Trophoblast cell (in vitro differentiated cells and primary cell): ENCODE data around the gene GLG1.
"Not testable (repeated sequence)": the region's sequence is repeated elsewhere in the genome, so short reads cannot be mapped to it uniquely, and the experiment has no call there.

Experiments used
- DNase-seq, 2 donors: peaks; one replicate each; pipeline ENCODE4 v3.0.0-alpha.2; 2016
- H2AFZ ChIP-seq: 2 replicates; pipeline ENCODE4 v1.6.1; 2013; ENCODE audit warnings: low read length, moderate library complexity, mild to moderate bottlenecking; ENCODE audit not compliant: insufficient read depth, poor library complexity
- H2AK5ac ChIP-seq: 2 replicates; pipeline ENCODE4 v1.6.1; 2013; ENCODE audit warnings: mild to moderate bottlenecking, low read length
- H2BK120ac ChIP-seq: 2 replicates; pipeline ENCODE4 v1.6.1; 2013; ENCODE audit warnings: low read length, mild to moderate bottlenecking, moderate library complexity; ENCODE audit not compliant: insufficient read depth, poor library complexity
- H2BK12ac ChIP-seq: 2 replicates; pipeline ENCODE4 v1.6.1; 2013; ENCODE audit warnings: mild to moderate bottlenecking, low read length, moderate library complexity
- H2BK5ac ChIP-seq: 2 replicates; pipeline ENCODE4 v1.6.1; 2013; ENCODE audit warnings: low read length, low read depth, moderate library complexity, mild to moderate bottlenecking; ENCODE audit not compliant: poor library complexity
- H3K14ac ChIP-seq: 2 replicates; pipeline ENCODE4 v1.6.1; 2013; ENCODE audit warnings: mild to moderate bottlenecking, low read length
- H3K18ac ChIP-seq: 2 replicates; pipeline ENCODE4 v1.6.1; 2013; ENCODE audit warnings: mild to moderate bottlenecking, low read length
- H3K23ac ChIP-seq: 2 replicates; pipeline ENCODE4 v1.6.1; 2013; ENCODE audit warnings: low read length
- H3K27ac ChIP-seq: 2 replicates; pipeline ENCODE4 v1.5.1; 2013; ENCODE audit warnings: low read depth, mild to moderate bottlenecking, inconsistent platforms, low read length, moderate library complexity
- H3K27me3 ChIP-seq: 2 replicates; pipeline ENCODE4 v1.6.1; 2013; ENCODE audit warnings: inconsistent platforms, mild to moderate bottlenecking, low read length, moderate library complexity; ENCODE audit not compliant: insufficient read depth
- H3K36me3 ChIP-seq, 2 experiments: 1 replicate in 1 of 2; 2 replicates in 1 of 2; pipeline ENCODE4 v1.6.1; 2013; ENCODE audit warnings: low read length in 2 of 2, mild to moderate bottlenecking in 2 of 2, moderate library complexity in 1 of 2; ENCODE audit not compliant: insufficient read depth in 2 of 2, control insufficient read depth in 1 of 2
- H3K4ac ChIP-seq: 2 replicates; pipeline ENCODE4 v1.6.1; 2013; ENCODE audit warnings: low read depth, mild to moderate bottlenecking, low read length, moderate library complexity
- H3K4me1 ChIP-seq, 2 experiments: 1 replicate in 1 of 2; 2 replicates in 1 of 2; pipeline ENCODE4 v1.6.1; 2013; ENCODE audit warnings: low read length in 2 of 2, mild to moderate bottlenecking in 2 of 2, moderate library complexity in 1 of 2; ENCODE audit not compliant: insufficient read depth in 2 of 2, control insufficient read depth in 1 of 2
- H3K4me2 ChIP-seq: 2 replicates; pipeline ENCODE4 v1.6.1; 2013; ENCODE audit warnings: inconsistent platforms, mild to moderate bottlenecking, low read length, moderate library complexity
- H3K4me3 ChIP-seq: 2 replicates; pipeline ENCODE4 v1.5.1; 2013; ENCODE audit warnings: mild to moderate bottlenecking, low read depth, low read length, inconsistent platforms
- H3K79me1 ChIP-seq: one replicate; pipeline ENCODE4 v1.6.1; 2013; ENCODE audit warnings: low read length
- H3K79me2 ChIP-seq: 2 replicates; pipeline ENCODE4 v1.6.1; 2013; ENCODE audit warnings: low read length, mild to moderate bottlenecking; ENCODE audit not compliant: control insufficient read depth, insufficient read depth, poor library complexity
- H3K9ac ChIP-seq: 2 replicates; pipeline ENCODE4 v1.6.1; 2013; ENCODE audit warnings: mild to moderate bottlenecking, low read length
- H3K9me3 ChIP-seq: 2 replicates; pipeline ENCODE4 v1.6.1; 2013; ENCODE audit warnings: low read depth, mild to moderate bottlenecking, control low read depth, inconsistent platforms, low read length; ENCODE audit not compliant: insufficient read depth
- H4K12ac ChIP-seq: 2 replicates; pipeline ENCODE4 v1.6.1; 2013; ENCODE audit warnings: low read depth, mild to moderate bottlenecking, low read length, moderate library complexity
- H4K8ac ChIP-seq: 2 replicates; pipeline ENCODE4 v1.6.1; 2013; ENCODE audit warnings: low read depth, mild to moderate bottlenecking, low read length, moderate library complexity
- H4K91ac ChIP-seq: one replicate; pipeline ENCODE4 v1.6.1; 2013; ENCODE audit warnings: low read depth, mild to moderate bottlenecking, low read length, moderate library complexity
- WGBS: extraction: QIAGEN DNeasy Blood & Tissue Kit; methylation state at CpG from one replicate; pipeline ENCODE4 v1.1.7; 2013; ENCODE audit warnings: missing lambda C conversion rate; ENCODE audit not compliant: insufficient read length, insufficient coverage; ENCODE audit errors: extremely low coverage; 5-methylcytosine and 5-hydroxymethylcytosine counted together

The GLG1 gene

DNA sequence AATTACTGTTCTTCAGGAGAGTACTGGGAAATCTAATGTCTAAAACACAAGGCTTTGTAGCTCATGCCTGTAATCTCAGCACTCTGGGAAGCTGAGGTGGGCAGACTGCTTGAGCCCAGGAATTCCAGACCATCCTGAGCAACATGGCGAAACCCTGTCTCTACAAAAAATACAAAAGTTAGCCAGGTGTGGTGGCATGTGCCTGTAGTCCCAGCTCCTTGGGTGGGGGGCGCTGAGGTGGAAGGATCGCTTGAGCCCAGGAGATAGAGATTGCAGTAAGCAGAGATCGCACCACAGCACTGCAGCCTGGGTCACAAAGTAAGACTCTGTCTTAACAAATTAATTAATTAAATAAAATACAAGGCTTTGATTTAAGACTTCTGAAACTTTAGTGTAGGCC, 60.8 kb downstream of the GLG1 start:
- not testable (repeated sequence) for H4K12ac ChIP-seq, H3K14ac ChIP-seq, DNase-seq, H2AK5ac ChIP-seq, H3K36me3 ChIP-seq, H3K79me2 ChIP-seq, H4K91ac ChIP-seq, H3K79me1 ChIP-seq, H2AFZ ChIP-seq, H3K27me3 ChIP-seq, H3K9ac ChIP-seq, H2BK120ac ChIP-seq, H3K4ac ChIP-seq, H3K4me1 ChIP-seq, H3K4me3 ChIP-seq, H3K18ac ChIP-seq, H2BK5ac ChIP-seq, H3K4me2 ChIP-seq, H2BK12ac ChIP-seq, H3K27ac ChIP-seq, H3K9me3 ChIP-seq, H3K23ac ChIP-seq, H4K8ac ChIP-seq
- WGBS, result no CpG with 5 or more reads among the region's 4 CpGs

DNA sequence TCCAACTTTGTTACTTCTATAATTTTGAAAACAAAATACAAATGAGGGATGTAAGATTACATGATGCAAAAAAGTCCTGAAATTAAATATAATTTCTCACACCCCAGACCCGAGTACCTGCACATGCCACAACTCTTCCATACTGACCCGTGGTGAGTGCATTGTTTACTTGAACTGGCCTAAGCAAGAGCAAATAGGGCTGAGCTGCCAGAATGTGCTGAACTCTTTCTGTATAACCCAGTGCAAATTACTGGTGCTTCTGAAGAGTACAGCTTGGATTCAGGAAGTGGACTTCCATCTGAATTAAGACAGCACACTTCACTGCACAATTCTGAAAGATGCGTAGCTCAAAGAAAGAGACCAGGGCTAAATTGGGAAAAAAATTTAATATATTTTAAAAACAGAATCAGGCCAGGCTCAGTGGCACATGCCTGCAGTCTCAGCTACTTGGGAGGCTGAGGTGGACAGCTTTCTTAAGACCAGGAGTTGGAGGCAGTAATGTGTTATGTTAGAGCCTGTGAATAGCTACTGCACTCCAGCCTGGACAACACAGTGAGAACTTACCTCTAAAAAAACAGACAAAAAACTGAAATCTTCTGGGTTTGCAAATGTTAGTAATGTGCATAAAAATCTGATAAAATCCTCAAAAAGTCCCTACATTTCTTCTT, 63.9 kb downstream of the GLG1 start:
- not testable (repeated sequence) for H2AK5ac ChIP-seq, H3K27me3 ChIP-seq, H3K14ac ChIP-seq, H4K8ac ChIP-seq, DNase-seq, H3K9ac ChIP-seq, H3K4me3 ChIP-seq, H3K23ac ChIP-seq, H4K91ac ChIP-seq, H2BK5ac ChIP-seq, H3K79me1 ChIP-seq, H3K79me2 ChIP-seq, H2BK12ac ChIP-seq, H3K18ac ChIP-seq, H4K12ac ChIP-seq, H3K36me3 ChIP-seq, H3K4me2 ChIP-seq, H3K9me3 ChIP-seq, H2BK120ac ChIP-seq, H2AFZ ChIP-seq, H3K27ac ChIP-seq, H3K4me1 ChIP-seq, H3K4ac ChIP-seq
- no CpG with 5 or more reads among the region's 3 CpGs for WGBS

- not testable (repeated sequence) for H4K8ac ChIP-seq, H3K9me3 ChIP-seq, H4K91ac ChIP-seq, H3K79me2 ChIP-seq, H3K4me2 ChIP-seq, H2BK120ac ChIP-seq, H3K4me3 ChIP-seq, H3K27ac ChIP-seq, H3K23ac ChIP-seq, H2AFZ ChIP-seq, H4K12ac ChIP-seq, H3K4ac ChIP-seq, H3K4me1 ChIP-seq, H3K27me3 ChIP-seq, H3K36me3 ChIP-seq, H3K18ac ChIP-seq, H3K79me1 ChIP-seq, H3K14ac ChIP-seq, H2AK5ac ChIP-seq, H3K9ac ChIP-seq, H2BK5ac ChIP-seq, DNase-seq, H2BK12ac ChIP-seq
- no CpG with 5 or more reads among the region's 6 CpGs for WGBS
These were observed 66.3 kb downstream of the GLG1 start for GRCh38 chr16:74540663-74541062.

DNA sequence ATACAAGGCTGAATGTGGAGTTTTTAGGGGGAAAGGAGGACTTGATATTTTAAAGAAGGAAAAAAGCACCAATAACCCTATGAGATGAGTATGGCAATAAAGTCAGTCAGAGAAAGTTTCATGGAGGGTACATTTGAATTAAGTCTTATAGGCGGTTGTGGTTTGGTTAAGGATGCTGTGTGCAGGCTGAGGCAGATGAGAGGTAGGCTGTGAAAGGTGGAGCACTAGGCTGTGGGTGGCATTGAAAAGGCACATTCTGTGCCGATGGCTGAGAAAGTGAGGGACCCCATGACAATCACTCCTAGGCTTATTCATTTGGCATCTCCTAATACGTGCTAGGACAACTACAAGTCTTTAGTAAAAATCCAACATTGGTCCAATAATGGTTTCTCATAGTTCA, 68.1 kb downstream of the GLG1 start:
- H3K9me3 ChIP-seq, H2BK120ac ChIP-seq, H3K4me1 ChIP-seq, H3K9ac ChIP-seq, H2AFZ ChIP-seq, H3K79me1 ChIP-seq, H3K4me3 ChIP-seq, DNase-seq, H3K27me3 ChIP-seq, H3K23ac ChIP-seq, H3K14ac ChIP-seq, H3K79me2 ChIP-seq, H3K36me3 ChIP-seq, H3K4me2 ChIP-seq, H2AK5ac ChIP-seq, H2BK12ac ChIP-seq, H3K4ac ChIP-seq, H4K8ac ChIP-seq, H3K27ac ChIP-seq, H3K18ac ChIP-seq, H2BK5ac ChIP-seq, H4K91ac ChIP-seq, H4K12ac ChIP-seq: not testable (repeated sequence)
- WGBS, result no CpG with 5 or more reads among the region's 3 CpGs
